ENCODE measurements around the gene HNRNPH1. TPM values are rescaled to one million over a fixed set of nuclear protein-coding genes. Genes with fewer than 3 reads are reported as not detected.

Gene HNRNPH1
- total RNA-seq, 4 donors from 2014 or later = 237 to 1,003 (median 495) TPM

DNA sequence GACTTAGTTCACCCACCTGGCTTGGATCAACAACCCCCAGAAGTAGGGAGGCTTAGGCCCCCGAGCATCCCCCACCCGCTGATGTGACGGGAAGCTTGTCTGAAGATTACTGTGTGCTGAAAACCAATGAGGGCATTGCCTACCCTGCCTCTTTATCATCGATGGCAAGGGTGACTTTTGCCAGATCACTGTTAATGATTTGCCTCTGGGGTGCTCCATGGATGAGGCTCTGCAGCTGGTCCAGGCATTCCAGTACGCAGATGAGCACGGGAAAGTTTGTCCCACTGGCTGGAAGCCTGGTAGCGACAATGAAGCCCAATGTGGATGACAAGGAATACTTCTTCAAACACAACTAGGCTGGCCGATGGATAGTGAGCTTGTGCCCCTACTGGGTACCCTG, 51.1 kb downstream of the HNRNPH1 start:
- no peak overlapping the region for H3K27ac ChIP-seq
- no peak for TF ChIP-seq POLR2A (IDR thresholded peaks at IDR 0.05)
- TF ChIP-seq, protein P1, sequence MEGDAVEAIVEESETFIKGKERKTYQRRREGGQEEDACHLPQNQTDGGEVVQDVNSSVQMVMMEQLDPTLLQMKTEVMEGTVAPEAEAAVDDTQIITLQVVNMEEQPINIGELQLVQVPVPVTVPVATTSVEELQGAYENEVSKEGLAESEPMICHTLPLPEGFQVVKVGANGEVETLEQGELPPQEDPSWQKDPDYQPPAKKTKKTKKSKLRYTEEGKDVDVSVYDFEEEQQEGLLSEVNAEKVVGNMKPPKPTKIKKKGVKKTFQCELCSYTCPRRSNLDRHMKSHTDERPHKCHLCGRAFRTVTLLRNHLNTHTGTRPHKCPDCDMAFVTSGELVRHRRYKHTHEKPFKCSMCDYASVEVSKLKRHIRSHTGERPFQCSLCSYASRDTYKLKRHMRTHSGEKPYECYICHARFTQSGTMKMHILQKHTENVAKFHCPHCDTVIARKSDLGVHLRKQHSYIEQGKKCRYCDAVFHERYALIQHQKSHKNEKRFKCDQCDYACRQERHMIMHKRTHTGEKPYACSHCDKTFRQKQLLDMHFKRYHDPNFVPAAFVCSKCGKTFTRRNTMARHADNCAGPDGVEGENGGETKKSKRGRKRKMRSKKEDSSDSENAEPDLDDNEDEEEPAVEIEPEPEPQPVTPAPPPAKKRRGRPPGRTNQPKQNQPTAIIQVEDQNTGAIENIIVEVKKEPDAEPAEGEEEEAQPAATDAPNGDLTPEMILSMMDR (IDR thresholded peaks at IDR 0.05) = no peak
- no peaks in the 10 kb centered on the region for H3K9me3 ChIP-seq
- no peaks in the 10 kb centered on the region for H3K4me1 ChIP-seq
- intact Hi-C loops (cut with DNase I; ENCODE audit: low total_unique reads) = no loop called here
- DNase-seq = no peak
- H3K36me3 ChIP-seq = peaks cover 0 to 3% of the 10 kb centered on the region in 2 donors
- H3K27me3 ChIP-seq = no peaks in the 10 kb centered on the region
- no peak overlapping the region for H3K4me3 ChIP-seq

DNA sequence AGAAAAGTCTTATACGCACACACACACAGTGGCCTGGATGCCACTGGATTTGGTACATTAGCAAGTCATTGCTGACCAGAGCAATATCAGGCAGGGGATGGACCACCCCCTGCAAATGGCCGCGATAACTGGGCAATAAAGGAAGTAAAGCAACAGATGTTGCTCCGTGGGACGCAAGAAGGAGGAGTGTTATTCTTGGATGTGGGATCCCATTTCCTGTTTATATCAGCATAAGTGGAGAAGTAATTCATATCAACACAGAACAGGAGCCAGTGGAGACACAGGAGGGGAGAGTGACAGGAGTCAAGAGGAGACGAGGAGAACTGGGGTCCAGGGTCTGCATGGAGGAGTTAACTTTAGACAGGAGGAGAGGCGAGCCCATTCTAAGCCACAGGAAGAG, 54.8 kb downstream of the HNRNPH1 start:
- no peak overlapping the region for H3K27ac ChIP-seq
- H3K9me3 ChIP-seq = no peaks in the 10 kb centered on the region
- DNase-seq = no peak
- TF ChIP-seq POLR2A (IDR thresholded peaks at IDR 0.05) = no peak
- TF ChIP-seq, protein P1 (IDR thresholded peaks at IDR 0.05) = no peak
- no peaks in the 10 kb centered on the region for H3K4me1 ChIP-seq
- no peaks in the 10 kb centered on the region for H3K27me3 ChIP-seq
- no peak overlapping the region for H3K4me3 ChIP-seq
- intact Hi-C loops (cut with DNase I; ENCODE audit: low total_unique reads) = no loop called here
- H3K36me3 ChIP-seq = peaks cover 0 to 3% of the 10 kb centered on the region in 2 donors

DNA sequence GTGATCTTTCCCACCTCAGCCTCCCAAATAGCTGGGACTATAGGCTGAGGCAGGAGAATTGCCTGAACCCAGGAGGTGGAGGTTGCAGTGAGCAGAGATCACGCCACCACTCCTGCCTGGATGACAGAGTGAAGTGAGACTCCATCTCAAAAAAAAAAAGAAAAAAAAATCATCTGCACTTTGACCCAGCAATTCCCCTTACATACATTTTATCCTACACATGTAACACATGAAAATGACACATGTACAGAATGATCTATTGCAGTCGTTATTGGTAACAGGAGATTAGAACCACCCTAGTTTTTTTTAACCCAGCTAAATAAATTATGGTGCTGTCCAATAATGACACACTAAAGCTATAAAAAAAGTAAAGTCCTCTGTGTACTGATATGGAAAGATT, 58.9 kb downstream of the HNRNPH1 start:
- Histone ChIP-seq H3K36me3 (no peaks in the 10 kb centered on the region), H3K9me3 (no peaks in the 10 kb centered on the region), H3K27me3 (no peaks in the 10 kb centered on the region), H3K4me3 (no peak overlapping the region), H3K4me1 (no peaks in the 10 kb centered on the region), H3K27ac (no peak overlapping the region)
- no peak for TF ChIP-seq POLR2A (IDR thresholded peaks at IDR 0.05)
- TF ChIP-seq, protein P1 (IDR thresholded peaks at IDR 0.05) = no peak
- intact Hi-C loops (cut with DNase I; ENCODE audit: low total_unique reads) = no loop called here
- no peak for DNase-seq

Small RNAs within 50 kb of the gene (small RNA-seq; reads per million reads assigned to genes)
- not detected for gene RF00017

Other genes with a start within 250 kb of the HNRNPH1 start
- 10 to 100 TPM in 3 of 4 donors, 1 to 10 TPM in 1; 8.2 to 59.2 (median 42.1) TPM for gene RUFY1, start 73.1 kb downstream of the HNRNPH1 start, total RNA-seq
- gene CBY3, start 57.4 kb upstream of the HNRNPH1 start, total RNA-seq = not detected
- 100 to 1,000 TPM; 155 to 550 (median 392) TPM for gene CANX, start 75.3 kb upstream of the HNRNPH1 start, total RNA-seq
- gene MAML1, start 109.2 kb upstream of the HNRNPH1 start, total RNA-seq = 10 to 100 TPM; 19.7 to 44.1 (median 21.4) TPM
- 10 to 100 TPM in 2 of 4 donors, 1 to 10 TPM in 1, not detected in 1; 4.1 to 22.9 (median 13.6) TPM for gene LTC4S, start 170.3 kb upstream of the HNRNPH1 start, total RNA-seq
- 10 to 100 TPM; 31.8 to 87.4 (median 66.4) TPM for gene MGAT4B, start 183.2 kb upstream of the HNRNPH1 start, total RNA-seq
- gene SQSTM1, start 197.2 kb upstream of the HNRNPH1 start, total RNA-seq = 100 to 1,000 TPM in 3 of 4 donors, 10 to 100 TPM in 1; 94.7 to 874 (median 439) TPM
- 100 to 1,000 TPM in 1 of 4 donors, 10 to 100 TPM in 3; 16.8 to 138 (median 61.6) TPM for gene MRNIP, start 235.1 kb upstream of the HNRNPH1 start, total RNA-seq